HG02870 (cell line): ENCODE results near the gene ATXN3.
A peak's percentile ranks its signal among the peaks of the same experiment; 100 is the strongest.

Experiments used
- ATAC-seq: cut with Tn5 transposase; IDR thresholded peaks from one replicate; pipeline ENCODE4 v1.9.1; 2021; ENCODE audit warnings: mild to moderate bottlenecking, moderate library complexity; ENCODE audit not compliant: unreplicated experiment

ATXN3 gene

GRCh38 chr14:92106143-92106926 is at the start of gene ATXN3:
Gene ATXN3 (minus strand): TSS chr14:92106582. CDS start chr14:92106552, 30 bp downstream.
- ATAC-seq: peak; percentile 81

- no peak for ATAC-seq
Observed at GRCh38 chr14:92154283-92154942, 48.0 kb upstream of the ATXN3 start.

GRCh38 chr14:92153581-92153980 is 47.2 kb upstream of the ATXN3 start:
- no peak for ATAC-seq

- ATAC-seq: no peak
Observed at GRCh38 chr14:92144708-92145107, 38.3 kb upstream of the ATXN3 start.

GRCh38 chr14:92143962-92144361 is 37.6 kb upstream of the ATXN3 start:
- ATAC-seq: no peak

GRCh38 chr14:92143309-92143708 is 36.9 kb upstream of the ATXN3 start:
- ATAC-seq: no peak

GRCh38 chr14:92135269-92135668 is 28.9 kb upstream of the ATXN3 start:
- no peak for ATAC-seq

- ATAC-seq: no peak
Observed at GRCh38 chr14:92134456-92134855, 28.1 kb upstream of the ATXN3 start.

GRCh38 chr14:92122761-92123160 is 16.4 kb upstream of the ATXN3 start:
- no peak for ATAC-seq

- ATAC-seq: peak; percentile 24
Observed at GRCh38 chr14:92122351-92122677, 15.9 kb upstream of the ATXN3 start.

- ATAC-seq: peak; percentile 75
Observed at GRCh38 chr14:92121670-92122350, 15.4 kb upstream of the ATXN3 start, which contains the start of the genes CPSF2 and NDUFB1. Gene CPSF2 (plus strand): TSS chr14:92121969. CDS start chr14:92130985, 9,016 bp downstream. Gene NDUFB1 (minus strand): TSS chr14:92121706. CDS start chr14:92117637, 4,069 bp downstream.

- peak; percentile 10 for ATAC-seq
Observed at GRCh38 chr14:92121207-92121669, 14.9 kb upstream of the ATXN3 start.

GRCh38 chr14:92109490-92109889 is 3.1 kb upstream of the ATXN3 start:
- ATAC-seq: no peak

GRCh38 chr14:92108345-92109254 is 2.2 kb upstream of the ATXN3 start:
- ATAC-seq: no peak

GRCh38 chr14:92105893-92106142 is 564 bp downstream of the ATXN3 start:
- peak; percentile 21 for ATAC-seq

- ATAC-seq: no peak
Observed at GRCh38 chr14:92105073-92105892, 1.1 kb downstream of the ATXN3 start.

- no peak for ATAC-seq
Observed at GRCh38 chr14:92103363-92103989, 2.9 kb downstream of the ATXN3 start.

GRCh38 chr14:92099802-92100201 is 6.6 kb downstream of the ATXN3 start:
- no peak for ATAC-seq

- no peak for ATAC-seq
Observed at GRCh38 chr14:92093320-92093719, 13.1 kb downstream of the ATXN3 start.
